K562 (cell line): Measurements from ENCODE around the gene VEGFB. TPM values are rescaled to one million over a fixed set of nuclear protein-coding genes. Genes with fewer than 3 reads are reported as not detected.

Source experiments
- BACH1 ChIP-seq: fragments of 200-800 bp; sonication (Bioruptor generic); IDR thresholded peaks from 2 replicates; pipeline ENCODE4 v1.6.1; 2016; ENCODE audit warnings: missing genetic modification characterization, missing compliant biosample characterization
- COPS2 ChIP-seq: fragments of 450-650 bp; conservative IDR thresholded peaks from 2 replicates; pipeline ENCODE4 v1.6.1; 2016; ENCODE audit warnings: mild to moderate bottlenecking, moderate library complexity
- CREB5 ChIP-seq: fragments of 250-450 bp; sonication (Bioruptor Pico); IDR thresholded peaks from 2 replicates; pipeline ENCODE4 v1.5.0; 2020; ENCODE audit warnings: mild to moderate bottlenecking
- HES1 ChIP-seq: fragments of 450-650 bp; IDR thresholded peaks from 2 replicates; pipeline ENCODE4 v1.6.1; 2016; ENCODE audit warnings: low read depth, mild to moderate bottlenecking, moderate library complexity
- HMGXB4 ChIP-seq: sonication (generic); formaldehyde crosslinking; IDR thresholded peaks from 2 replicates; pipeline ENCODE4 v1.8.1; 2023; ENCODE audit warnings: mild to moderate bottlenecking, missing genetic modification reagents
- JUN ChIP-seq, 2 experiments: sonication (generic) in 1 of 2; formaldehyde crosslinking in 1 of 2; IDR thresholded peaks; 2 replicates each; pipeline versions ENCODE4 v1.6.1 to v1.8.0; 2012 to 2022; ENCODE audit warnings: borderline replicate concordance in 2 of 2, mild to moderate bottlenecking in 2 of 2, improper control_type of control experiment in 1 of 2, low read depth in 1 of 2, low read length in 1 of 2, missing genetic modification reagents in 1 of 2
- MEF2D ChIP-seq: conservative IDR thresholded peaks from 2 replicates; pipeline ENCODE4 v1.6.1; 2016; ENCODE audit warnings: low read depth, missing genetic modification characterization, missing compliant biosample characterization
- MLLT1 ChIP-seq, 2 experiments: fragments of 450-650 bp; IDR thresholded peaks; 2 replicates each; pipeline ENCODE4 v1.6.1; 2016
- PREB ChIP-seq: sonication (generic); formaldehyde crosslinking; IDR thresholded peaks from 2 replicates; pipeline ENCODE4 v1.8.1; 2023; ENCODE audit warnings: mild to moderate bottlenecking, missing genetic modification reagents
- RB1 ChIP-seq: fragments of 450-650 bp; IDR thresholded peaks from 2 replicates; pipeline ENCODE4 v1.6.1; 2017; ENCODE audit warnings: low read depth, mild to moderate bottlenecking
- RBFOX2 ChIP-seq: fragments of 200-400 bp; formaldehyde crosslinking; IDR thresholded peaks from 2 replicates; pipeline ENCODE4 v1.6.1; 2017; ENCODE audit warnings: low read depth, mild to moderate bottlenecking, low read length, moderate library complexity
- RBM25 ChIP-seq: fragments of 200-400 bp; formaldehyde crosslinking; IDR thresholded peaks from 2 replicates; pipeline ENCODE4 v1.6.1; 2018; ENCODE audit warnings: low read length, low read depth, moderate library complexity; ENCODE audit not compliant: severe bottlenecking
- RFX7 ChIP-seq: fragments of 250-450 bp; sonication (Bioruptor Pico); IDR thresholded peaks from 2 replicates; pipeline ENCODE4 v1.5.1; 2021; ENCODE audit warnings: mild to moderate bottlenecking
- TFE3 ChIP-seq: fragments of 450-650 bp; formaldehyde crosslinking; IDR thresholded peaks from 2 replicates; pipeline ENCODE4 v1.4.0; 2020; ENCODE audit warnings: mild to moderate bottlenecking, mixed read lengths
- ZKSCAN1 ChIP-seq: fragments of 150-350 bp; IDR thresholded peaks from 2 replicates; pipeline ENCODE4 v1.6.1; 2016; ENCODE audit warnings: low read depth, low read length
- ZNF224 ChIP-seq: sonication (generic); formaldehyde crosslinking; IDR thresholded peaks from 2 replicates; pipeline ENCODE4 v1.8.0; 2022; ENCODE audit warnings: mild to moderate bottlenecking, missing genetic modification reagents
- polyA plus RNA-seq, 8 experiments: library from polyadenylated mRNA; depleted of rRNA in 4 of 8; stranded (reverse) in 5 of 8; unstranded in 3 of 8; fragments of >200 nt; fragmentation: Nextera tagmentation in 2 of 8; fragmentation: Illumina TruSeq in 1 of 8; extraction: Ambion mirVana in 2 of 8; extraction: Trizol in 1 of 8; gene quantifications; 2 replicates each; pipeline versions ENCODE4 v1.2.1 to v1.2.3, GENCODE V29; 2011 to 2014; ENCODE audit warnings: inconsistent platforms in 1 of 8, missing spikeins in 1 of 8
- total RNA-seq, 7 experiments: library from RNA; depleted of rRNA in 6 of 7; stranded (reverse); fragments of >200 nt in 6 of 7; fragmentation: Illumina TruSeq in 2 of 7; extraction: Trizol in 2 of 7; gene quantifications; 2 replicates each; pipeline versions ENCODE4 v1.2.1 to v1.2.3, GENCODE V29; 2011 to 2021; ENCODE audit warnings: low replicate concordance in 1 of 7

VEGFB gene
- total and polyA plus RNA-seq, 9 of the 15 experiments (the other 6 are each of a cell fraction or from before 2014, with no cell fraction given), result 11.0 to 83.4 (median 25.7) TPM

GRCh38 chr11:64249563-64250414 lies 15.4 kb downstream of the VEGFB start (continued):
- no peak for TF ChIP-seq HES1
- no peak for TF ChIP-seq RB1
- TF ChIP-seq PREB (CRISPR knock-in tag), result no peak
- TF ChIP-seq JUN (IDR thresholded peaks at IDR 0.05; ENCODE audit: borderline replicate concordance, low read depth, low read length), result no peak
- no peak for TF ChIP-seq JUN (CRISPR knock-in tag; IDR thresholded peaks at IDR 0.05; ENCODE audit: borderline replicate concordance)
- no peak for TF ChIP-seq COPS2
- no peak for TF ChIP-seq BACH1 (tag)
- peak; percentile 99 for TF ChIP-seq RBM25
- TF ChIP-seq TFE3 (CRISPR knock-in tag), result no peak
- TF ChIP-seq MEF2D (tag), result no peak
- no peak for TF ChIP-seq CREB5 (CRISPR knock-in tag)
- no peak for TF ChIP-seq HMGXB4 (CRISPR knock-in tag)
- TF ChIP-seq ZNF224 (CRISPR knock-in tag), result no peak
- no peak for TF ChIP-seq RFX7
- no peak for TF ChIP-seq ZKSCAN1
- TF ChIP-seq MLLT1 (IDR thresholded peaks at IDR 0.05), result no peak
- no peak for TF ChIP-seq RBFOX2
